ENCODE results near the gene GNPDA1.

Gene GNPDA1

GRCh38 chr5:142013734-142014521, 1.1 kb upstream of the GNPDA1 start:
- TF ChIP-seq POLR2A (IDR thresholded peaks at IDR 0.05; ENCODE audit: low read depth, low read length) = no peak
- peak; percentile 44 for DNase-seq (ENCODE audit: insufficient read length, low spot score)
- no peak for FAIRE-seq

- TF ChIP-seq POLR2A (IDR thresholded peaks at IDR 0.05; ENCODE audit: low read depth, low read length) = no peak
- FAIRE-seq (no peak), DNase-seq (ENCODE audit: insufficient read length, low spot score) (no peak)
Measured at GRCh38 chr5:142012186-142012785, 541 bp downstream of the GNPDA1 start.

- FAIRE-seq (no peak), DNase-seq (ENCODE audit: insufficient read length, low spot score) (no peak)
- TF ChIP-seq POLR2A (IDR thresholded peaks at IDR 0.05; ENCODE audit: low read depth, low read length) = no peak
Measured at GRCh38 chr5:142011572-142012185, 1.1 kb downstream of the GNPDA1 start.

GRCh38 chr5:142009886-142010285, 2.9 kb downstream of the GNPDA1 start:
- FAIRE-seq (no peak), DNase-seq (ENCODE audit: insufficient read length, low spot score) (no peak)
- TF ChIP-seq POLR2A (IDR thresholded peaks at IDR 0.05; ENCODE audit: low read depth, low read length) = no peak

- DNase-seq (ENCODE audit: insufficient read length, low spot score) = no peak
- FAIRE-seq = no peak
- no peak for TF ChIP-seq POLR2A (IDR thresholded peaks at IDR 0.05; ENCODE audit: low read depth, low read length)
Measured at GRCh38 chr5:142008813-142009212, 4.0 kb downstream of the GNPDA1 start.

GRCh38 chr5:142007237-142007544, 5.6 kb downstream of the GNPDA1 start:
- DNase-seq (ENCODE audit: insufficient read length, low spot score) (no peak), FAIRE-seq (no peak)
- TF ChIP-seq POLR2A (IDR thresholded peaks at IDR 0.05; ENCODE audit: low read depth, low read length) = no peak

GRCh38 chr5:142006363-142007236, 6.2 kb downstream of the GNPDA1 start:
- DNase-seq (ENCODE audit: insufficient read length, low spot score) (no peak), FAIRE-seq (no peak)
- TF ChIP-seq POLR2A (IDR thresholded peaks at IDR 0.05; ENCODE audit: low read depth, low read length) = no peak

- DNase-seq (ENCODE audit: insufficient read length, low spot score) (no peak), FAIRE-seq (no peak)
- TF ChIP-seq POLR2A (IDR thresholded peaks at IDR 0.05; ENCODE audit: low read depth, low read length) = no peak
Measured at GRCh38 chr5:142003266-142003800, 9.5 kb downstream of the GNPDA1 start.

- no peak for DNase-seq (ENCODE audit: insufficient read length, low spot score)
- FAIRE-seq = no peak
- TF ChIP-seq POLR2A (IDR thresholded peaks at IDR 0.05; ENCODE audit: low read depth, low read length) = no peak
Measured at GRCh38 chr5:142000704-142001484, 11.9 kb downstream of the GNPDA1 start.

- FAIRE-seq (no peak), DNase-seq (ENCODE audit: insufficient read length, low spot score) (no peak)
- TF ChIP-seq POLR2A (IDR thresholded peaks at IDR 0.05; ENCODE audit: low read depth, low read length) = no peak
Measured at GRCh38 chr5:142000173-142000572, 12.7 kb downstream of the GNPDA1 start.

- FAIRE-seq (no peak), DNase-seq (ENCODE audit: insufficient read length, low spot score) (no peak)
- no peak for TF ChIP-seq POLR2A (IDR thresholded peaks at IDR 0.05; ENCODE audit: low read depth, low read length)
Measured at GRCh38 chr5:141997358-141997960, 15.4 kb downstream of the GNPDA1 start.

- no peak for FAIRE-seq
- no peak for DNase-seq (ENCODE audit: insufficient read length, low spot score)
- TF ChIP-seq POLR2A (IDR thresholded peaks at IDR 0.05; ENCODE audit: low read depth, low read length) = no peak
Measured at GRCh38 chr5:141995656-141996055, 17.2 kb downstream of the GNPDA1 start.

All from H54 (cell line).